NCI-H2081 treated with DMSO at 0.1 percent for 48 hours (cell line): Measurements from ENCODE around the gene TGM4.

Source experiments
- DNase-seq: peaks from one replicate; lab custom pipeline; 2025; lab: John Stamatoyannopoulos, UW

The TGM4 gene

GRCh38 chr3:44880284-44880683 is 5.9 kb downstream of the TGM4 start:
- no peak for DNase-seq

- DNase-seq = no peak
These were observed 9.0 kb downstream of the TGM4 start for GRCh38 chr3:44883213-44883955.

GRCh38 chr3:44883999-44884431 is 9.6 kb downstream of the TGM4 start:
- DNase-seq = no peak

GRCh38 chr3:44885618-44886017 is 11.2 kb downstream of the TGM4 start:
- DNase-seq = no peak

- no peak for DNase-seq
These were observed 12.2 kb downstream of the TGM4 start for GRCh38 chr3:44886561-44886960.

GRCh38 chr3:44887101-44887500 is 12.7 kb downstream of the TGM4 start:
- DNase-seq = no peak

GRCh38 chr3:44890258-44890657 is 15.8 kb downstream of the TGM4 start:
- DNase-seq = no peak

GRCh38 chr3:44890852-44891251 is 16.4 kb downstream of the TGM4 start:
- DNase-seq = no peak

GRCh38 chr3:44892689-44893088 is 18.3 kb downstream of the TGM4 start:
- DNase-seq = no peak

- DNase-seq = no peak
These were observed 18.7 kb downstream of the TGM4 start for GRCh38 chr3:44893097-44893496.

GRCh38 chr3:44894485-44894884 is 20.1 kb downstream of the TGM4 start:
- DNase-seq = no peak

GRCh38 chr3:44896440-44896839 is 22.0 kb downstream of the TGM4 start:
- no peak for DNase-seq

- no peak for DNase-seq
These were observed 25.4 kb downstream of the TGM4 start for GRCh38 chr3:44899683-44900367.

GRCh38 chr3:44902628-44903027 is 28.2 kb downstream of the TGM4 start:
- DNase-seq = no peak

GRCh38 chr3:44903314-44903713 is 28.9 kb downstream of the TGM4 start:
- no peak for DNase-seq

- DNase-seq = no peak
These were observed 29.3 kb downstream of the TGM4 start for GRCh38 chr3:44903751-44904150.

GRCh38 chr3:44905446-44906157 is 31.2 kb downstream of the TGM4 start:
- no peak for DNase-seq

GRCh38 chr3:44906997-44907396 is 32.6 kb downstream of the TGM4 start:
- DNase-seq = no peak

- no peak for DNase-seq
These were observed 33.2 kb downstream of the TGM4 start for GRCh38 chr3:44907612-44908011.

GRCh38 chr3:44909063-44909462 is 34.7 kb downstream of the TGM4 start:
- no peak for DNase-seq

- DNase-seq = no peak
These were observed 36.3 kb downstream of the TGM4 start for GRCh38 chr3:44910693-44911092.

GRCh38 chr3:44913868-44914468 is 39.6 kb downstream of the TGM4 start:
- DNase-seq = no peak

- DNase-seq = no peak
These were observed 40.5 kb downstream of the TGM4 start for GRCh38 chr3:44914936-44915335.
